Measurements from ENCODE around the gene HILPDA.

DNA sequence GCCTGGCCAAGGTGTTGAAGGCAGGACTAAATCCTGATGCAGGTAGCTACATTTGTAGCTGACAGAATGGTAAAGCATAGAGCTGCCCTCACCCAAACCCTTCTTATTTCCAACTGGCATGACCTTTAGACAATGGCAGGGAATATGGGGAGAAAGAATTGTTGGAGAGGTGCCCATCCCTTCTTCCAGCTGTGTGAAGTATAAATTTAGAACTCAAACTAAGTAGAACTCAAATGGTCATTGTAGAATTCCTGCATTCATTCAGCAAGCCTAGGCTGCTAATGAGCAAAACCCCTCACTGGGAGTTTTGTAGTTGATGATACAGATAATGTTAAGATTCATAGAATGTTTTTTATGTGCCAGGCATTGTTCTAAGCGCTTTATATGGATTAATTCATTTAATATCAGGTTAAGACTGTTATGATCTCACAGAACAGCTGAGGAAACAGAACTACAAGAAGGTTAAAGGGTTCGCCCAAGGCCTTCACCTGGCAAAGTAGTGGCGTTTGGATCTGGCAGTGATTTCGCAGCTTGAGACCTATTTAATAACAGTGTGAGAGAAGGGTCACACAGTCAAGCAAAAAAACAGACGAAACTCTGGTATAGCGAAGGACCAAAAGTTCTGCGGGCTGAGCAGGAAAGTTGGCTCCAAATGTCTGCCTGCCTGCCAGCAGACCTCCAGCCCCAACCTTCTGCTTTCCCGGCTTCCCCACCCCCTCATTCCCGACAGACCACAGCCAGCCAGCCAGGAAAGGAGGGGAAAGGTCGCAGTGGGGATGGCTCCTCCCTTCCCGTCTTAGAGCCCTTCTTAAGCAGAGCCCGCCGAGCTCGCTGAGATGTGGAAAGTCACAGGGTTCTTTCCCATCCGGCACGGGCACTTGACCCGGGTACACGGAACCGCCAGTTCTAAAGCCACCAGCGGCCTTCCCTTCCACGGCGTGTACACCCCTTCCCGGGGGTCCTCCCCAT lies 1.6 kb upstream of the HILPDA start:
- TF ChIP-seq, protein P1, sequence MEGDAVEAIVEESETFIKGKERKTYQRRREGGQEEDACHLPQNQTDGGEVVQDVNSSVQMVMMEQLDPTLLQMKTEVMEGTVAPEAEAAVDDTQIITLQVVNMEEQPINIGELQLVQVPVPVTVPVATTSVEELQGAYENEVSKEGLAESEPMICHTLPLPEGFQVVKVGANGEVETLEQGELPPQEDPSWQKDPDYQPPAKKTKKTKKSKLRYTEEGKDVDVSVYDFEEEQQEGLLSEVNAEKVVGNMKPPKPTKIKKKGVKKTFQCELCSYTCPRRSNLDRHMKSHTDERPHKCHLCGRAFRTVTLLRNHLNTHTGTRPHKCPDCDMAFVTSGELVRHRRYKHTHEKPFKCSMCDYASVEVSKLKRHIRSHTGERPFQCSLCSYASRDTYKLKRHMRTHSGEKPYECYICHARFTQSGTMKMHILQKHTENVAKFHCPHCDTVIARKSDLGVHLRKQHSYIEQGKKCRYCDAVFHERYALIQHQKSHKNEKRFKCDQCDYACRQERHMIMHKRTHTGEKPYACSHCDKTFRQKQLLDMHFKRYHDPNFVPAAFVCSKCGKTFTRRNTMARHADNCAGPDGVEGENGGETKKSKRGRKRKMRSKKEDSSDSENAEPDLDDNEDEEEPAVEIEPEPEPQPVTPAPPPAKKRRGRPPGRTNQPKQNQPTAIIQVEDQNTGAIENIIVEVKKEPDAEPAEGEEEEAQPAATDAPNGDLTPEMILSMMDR (optimal IDR thresholded peaks at IDR 0.05 in 1 of 3, IDR thresholded peaks at IDR 0.05 in 1 of 3, conservative IDR thresholded peaks at IDR 0.05 in 1 of 3; ENCODE audit: extremely low read depth in 1 of 3, insufficient read depth in 2 of 3, low read length in 3 of 3), result no peak
- TF ChIP-seq EZH2 (IDR thresholded peaks at IDR 0.05; ENCODE audit: low read length), result no peak

Measured in keratinocyte (primary cell).